Measurements from ENCODE around the gene PTPRQ.

Gene PTPRQ

DNA sequence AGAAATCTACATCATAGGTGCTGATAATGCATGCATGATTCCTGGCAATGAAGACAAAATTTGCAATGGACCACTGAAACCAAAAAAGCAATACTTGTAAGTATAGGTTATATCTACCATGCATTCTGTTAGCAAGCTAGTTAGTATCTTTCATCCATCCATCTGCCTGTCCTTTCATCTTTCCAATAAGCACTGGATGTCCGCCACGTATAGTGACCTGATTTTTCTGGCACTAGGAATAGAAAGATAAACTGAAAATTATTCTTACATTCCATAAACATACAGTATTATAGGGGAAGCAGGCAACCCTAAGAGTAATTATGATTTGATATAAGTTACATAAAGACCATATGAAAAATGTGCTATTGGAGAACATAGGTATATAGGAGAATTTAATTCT is 176.2 kb downstream of the PTPRQ start:
- no peaks in the 10 kb centered on the region for H3K4me1 ChIP-seq (ENCODE audit: low read length)
- no peak overlapping the region for H3K4me3 ChIP-seq (ENCODE audit: low read length)
- no peak overlapping the region for H3K27ac ChIP-seq (ENCODE audit: low read length)
- no peaks in the 10 kb centered on the region for H3K36me3 ChIP-seq (replicated peaks; ENCODE audit: insufficient read depth, low read length)
- H2AFZ ChIP-seq (ENCODE audit: low read length): no peak overlapping the region
- no peak overlapping the region for H3K9ac ChIP-seq (ENCODE audit: low read length)
- no peak for TF ChIP-seq EZH2phosphoT487 (IDR thresholded peaks at IDR 0.05; ENCODE audit: low read length)
- TF ChIP-seq EZH2 (optimal IDR thresholded peaks at IDR 0.05; ENCODE audit: low read depth, low read length): no peak
- TF ChIP-seq, protein P1, sequence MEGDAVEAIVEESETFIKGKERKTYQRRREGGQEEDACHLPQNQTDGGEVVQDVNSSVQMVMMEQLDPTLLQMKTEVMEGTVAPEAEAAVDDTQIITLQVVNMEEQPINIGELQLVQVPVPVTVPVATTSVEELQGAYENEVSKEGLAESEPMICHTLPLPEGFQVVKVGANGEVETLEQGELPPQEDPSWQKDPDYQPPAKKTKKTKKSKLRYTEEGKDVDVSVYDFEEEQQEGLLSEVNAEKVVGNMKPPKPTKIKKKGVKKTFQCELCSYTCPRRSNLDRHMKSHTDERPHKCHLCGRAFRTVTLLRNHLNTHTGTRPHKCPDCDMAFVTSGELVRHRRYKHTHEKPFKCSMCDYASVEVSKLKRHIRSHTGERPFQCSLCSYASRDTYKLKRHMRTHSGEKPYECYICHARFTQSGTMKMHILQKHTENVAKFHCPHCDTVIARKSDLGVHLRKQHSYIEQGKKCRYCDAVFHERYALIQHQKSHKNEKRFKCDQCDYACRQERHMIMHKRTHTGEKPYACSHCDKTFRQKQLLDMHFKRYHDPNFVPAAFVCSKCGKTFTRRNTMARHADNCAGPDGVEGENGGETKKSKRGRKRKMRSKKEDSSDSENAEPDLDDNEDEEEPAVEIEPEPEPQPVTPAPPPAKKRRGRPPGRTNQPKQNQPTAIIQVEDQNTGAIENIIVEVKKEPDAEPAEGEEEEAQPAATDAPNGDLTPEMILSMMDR (IDR thresholded peaks at IDR 0.05; ENCODE audit: low read length): no peak
- no peaks in the 10 kb centered on the region for H3K9me3 ChIP-seq (replicated peaks; ENCODE audit: insufficient read depth, low read length)
- no peaks in the 10 kb centered on the region for H4K20me1 ChIP-seq (ENCODE audit: insufficient read depth, low read length)
- no peaks in the 10 kb centered on the region for H3K79me2 ChIP-seq (ENCODE audit: low read length)
- H3F3A ChIP-seq (ENCODE audit: insufficient read depth, low read length): no peaks in the 10 kb centered on the region
- H3K9me2 ChIP-seq (replicated peaks; ENCODE audit: insufficient read depth, low read length): no peaks in the 10 kb centered on the region
- no peak overlapping the region for H3K4me2 ChIP-seq (ENCODE audit: low read depth, low read length)
- no peaks in the 10 kb centered on the region for H3K27me3 ChIP-seq (replicated peaks; ENCODE audit: insufficient read depth, low read length)
- DNase-seq: no peak

DNA sequence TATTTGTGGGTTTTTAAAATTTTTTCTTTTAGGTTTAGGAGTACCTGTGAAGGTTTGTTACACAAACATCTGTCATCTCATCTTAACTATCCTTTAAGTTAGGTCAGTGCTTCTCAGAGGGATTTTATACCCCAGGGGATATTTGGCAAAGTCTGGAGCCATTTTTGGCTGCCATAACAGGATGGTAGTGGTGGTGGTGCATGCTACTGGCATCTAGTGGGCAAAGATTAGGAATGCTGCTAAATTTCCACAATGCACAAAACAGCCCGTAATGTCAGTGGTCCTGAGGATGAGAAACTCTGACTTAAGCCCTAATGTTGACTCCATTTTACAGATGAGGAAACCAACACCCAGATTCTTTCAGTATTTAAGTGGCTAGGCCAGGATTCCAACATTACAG is 178.2 kb downstream of the PTPRQ start:
- Histone ChIP-seq H3K9ac (ENCODE audit: low read length) (no peak overlapping the region), H3K27ac (ENCODE audit: low read length) (no peak overlapping the region), H3K9me2 (replicated peaks; ENCODE audit: insufficient read depth, low read length) (no peaks in the 10 kb centered on the region), H3K36me3 (replicated peaks; ENCODE audit: insufficient read depth, low read length) (no peaks in the 10 kb centered on the region), H4K20me1 (ENCODE audit: insufficient read depth, low read length) (no peaks in the 10 kb centered on the region), H3K4me1 (ENCODE audit: low read length) (no peaks in the 10 kb centered on the region), H3K27me3 (replicated peaks; ENCODE audit: insufficient read depth, low read length) (no peaks in the 10 kb centered on the region), H2AFZ (ENCODE audit: low read length) (no peak overlapping the region), H3K79me2 (ENCODE audit: low read length) (no peaks in the 10 kb centered on the region), H3K4me3 (ENCODE audit: low read length) (no peak overlapping the region), H3K4me2 (ENCODE audit: low read depth, low read length) (no peak overlapping the region), H3K9me3 (replicated peaks; ENCODE audit: insufficient read depth, low read length) (no peaks in the 10 kb centered on the region), H3F3A (ENCODE audit: insufficient read depth, low read length) (no peaks in the 10 kb centered on the region)
- DNase-seq: no peak
- TF ChIP-seq EZH2phosphoT487 (IDR thresholded peaks at IDR 0.05; ENCODE audit: low read length) (no peak), EZH2 (optimal IDR thresholded peaks at IDR 0.05; ENCODE audit: low read depth, low read length) (no peak)
- TF ChIP-seq, protein P1 (IDR thresholded peaks at IDR 0.05; ENCODE audit: low read length): peak; percentile 28

DNA sequence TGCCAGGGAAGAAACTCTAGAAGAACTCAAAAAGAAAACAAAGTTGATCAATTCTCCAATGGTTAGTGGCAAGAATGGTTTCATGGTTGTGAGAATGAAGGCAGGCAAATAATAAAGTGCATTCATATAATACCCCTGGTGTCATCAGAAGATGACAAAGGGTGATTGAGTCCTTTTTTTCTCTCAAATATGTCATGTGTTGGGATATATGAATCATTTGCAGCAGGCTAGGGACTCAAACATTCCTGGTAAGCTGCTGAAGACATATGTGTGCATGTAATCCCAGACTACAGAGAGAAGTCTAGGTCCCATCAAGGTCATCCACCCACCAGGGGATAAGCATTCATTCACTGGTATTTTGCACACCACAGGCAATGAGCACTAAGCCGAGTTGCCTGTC is 181.0 kb downstream of the PTPRQ start:
- Histone ChIP-seq H4K20me1 (ENCODE audit: insufficient read depth, low read length) (no peaks in the 10 kb centered on the region), H3K9me2 (replicated peaks; ENCODE audit: insufficient read depth, low read length) (no peaks in the 10 kb centered on the region), H3K27me3 (replicated peaks; ENCODE audit: insufficient read depth, low read length) (no peaks in the 10 kb centered on the region), H3K9me3 (replicated peaks; ENCODE audit: insufficient read depth, low read length) (no peaks in the 10 kb centered on the region), H3K4me1 (ENCODE audit: low read length) (no peaks in the 10 kb centered on the region), H3K9ac (ENCODE audit: low read length) (no peak overlapping the region), H3K79me2 (ENCODE audit: low read length) (no peaks in the 10 kb centered on the region), H3K36me3 (replicated peaks; ENCODE audit: insufficient read depth, low read length) (no peaks in the 10 kb centered on the region), H3F3A (ENCODE audit: insufficient read depth, low read length) (no peaks in the 10 kb centered on the region), H3K27ac (ENCODE audit: low read length) (no peak overlapping the region), H3K4me2 (ENCODE audit: low read depth, low read length) (no peak overlapping the region), H3K4me3 (ENCODE audit: low read length) (no peak overlapping the region), H2AFZ (ENCODE audit: low read length) (no peak overlapping the region)
- DNase-seq: no peak
- TF ChIP-seq, protein P1 (IDR thresholded peaks at IDR 0.05; ENCODE audit: low read length): no peak
- TF ChIP-seq EZH2 (optimal IDR thresholded peaks at IDR 0.05; ENCODE audit: low read depth, low read length) (no peak), EZH2phosphoT487 (IDR thresholded peaks at IDR 0.05; ENCODE audit: low read length) (no peak)

Data from MM.1S (cell line).